Thyroid gland (tissue), 4 donors: ENCODE measurements around the gene RBBP8. TPM values are rescaled to one million over a fixed set of nuclear protein-coding genes. Genes with fewer than 3 reads are reported as not detected.
A peak's percentile ranks its signal among the peaks of the same experiment; 100 is the strongest.

Source experiments
- DNase-seq, 2 donors: peaks; one replicate each; pipeline ENCODE4 v3.0.0-alpha.2; 2019
- H3K27ac ChIP-seq, 3 donors: fragments of 200-600 bp; sonication (generic); 1 replicate in 2 of 3; 2 replicates in 1 of 3; pipeline ENCODE4 v1.5.1; 2016 to 2019; ENCODE audit warnings: mild to moderate bottlenecking in 1 of 3, moderate library complexity in 1 of 3
- H3K27me3 ChIP-seq: fragments of 200-600 bp; sonication (generic); one replicate; pipeline ENCODE4 v1.5.1; 2019
- H3K36me3 ChIP-seq, 2 donors: fragments of 200-600 bp; sonication (generic); one replicate each; pipeline ENCODE4 v1.5.1; 2016 to 2019
- H3K4me1 ChIP-seq, 2 donors: fragments of 200-600 bp; sonication (generic); one replicate each; pipeline ENCODE4 v1.5.1; 2017 to 2019
- H3K4me3 ChIP-seq, 3 donors: fragments of 200-600 bp; sonication (generic); replicated peaks in 1 of 3; 1 replicate in 2 of 3; 2 replicates in 1 of 3; pipeline ENCODE4 v1.5.1; 2016; ENCODE audit warnings: mild to moderate bottlenecking in 1 of 3
- H3K9me3 ChIP-seq: fragments of 200-600 bp; sonication (generic); one replicate; pipeline ENCODE4 v1.5.1; 2017
- CTCF ChIP-seq, 6 experiments: fragments of 200-600 bp in 3 of 6; fragments of 450-650 bp in 3 of 6; sonication (generic) in 3 of 6; IDR thresholded peaks; one replicate each; pipeline ENCODE4 v1.5.1; 2016 to 2019; ENCODE audit warnings: antibody characterized with exemption in 6 of 6, mild to moderate bottlenecking in 2 of 6, inconsistent platforms in 1 of 6, moderate library complexity in 1 of 6
- POLR2A ChIP-seq, 2 donors: fragments of 450-650 bp; IDR thresholded peaks; one replicate each; pipeline ENCODE4 v1.6.1; 2017; ENCODE audit warnings: antibody characterized with exemption in 2 of 2, mild to moderate bottlenecking in 2 of 2, moderate library complexity in 1 of 2
- WGBS, 2 donors: methylation state at CpG; one replicate each; pipeline ENCODE4 v1.1.5; 2017; 5-methylcytosine and 5-hydroxymethylcytosine counted together
- intact Hi-C: fragments of 100-400 bp; cut with DNase I; formaldehyde crosslinking; loops from one replicate; pipeline ENCODE4 v1.15.1; 2023
- total RNA-seq, 4 donors: library from RNA; depleted of rRNA; stranded (reverse); fragments of >200 nt; gene quantifications; one replicate each; pipeline ENCODE4 v1.2.3, GENCODE V29; 2016

RBBP8 gene
- total RNA-seq, 4 donors from 2014 or later, result 29.2 to 51.3 (median 42.5) TPM

GRCh38 chr18:22930089-22930713 is 2.9 kb upstream of the RBBP8 start:
- H3K4me1 ChIP-seq, result peaks cover 12% of the 10 kb centered on the region in 2 donors
- 89 to 92% methylated on average over 2 of the region's 2 CpGs for WGBS, 2 donors
- H3K36me3 ChIP-seq, result no peaks in the 10 kb centered on the region
- H3K27ac ChIP-seq, result no peak overlapping the region
- no peaks in the 10 kb centered on the region for H3K9me3 ChIP-seq
- H3K4me3 ChIP-seq, result no peak overlapping the region
- no peaks in the 10 kb centered on the region for H3K27me3 ChIP-seq
- peak; percentile 78 for DNase-seq
- TF ChIP-seq CTCF (IDR thresholded peaks at IDR 0.05), result peak in 5 of 6 experiments; percentile 43 to 73 (median 59)
- no peak for TF ChIP-seq POLR2A (IDR thresholded peaks at IDR 0.05)
- intact Hi-C loops, result loop anchor here (10.0 kb wide), 2 partner anchors 55 to 85 kb away; no protein-coding TSS in a partner anchor

- no peaks in the 10 kb centered on the region for H3K9me3 ChIP-seq
- no peaks in the 10 kb centered on the region for H3K27me3 ChIP-seq
- TF ChIP-seq POLR2A (IDR thresholded peaks at IDR 0.05) (no peak), CTCF (IDR thresholded peaks at IDR 0.05) (no peak)
- H3K27ac ChIP-seq, result peak overlapping the region; percentile 84 to 97 (median 88)
- no peak for DNase-seq
- peaks cover 12% of the 10 kb centered on the region in 2 donors for H3K4me1 ChIP-seq
- intact Hi-C loops, result loop anchor here (10.0 kb wide), 2 partner anchors 52 to 88 kb away; no protein-coding TSS in a partner anchor
- peaks cover 0 to under 1% of the 10 kb centered on the region in 2 donors for H3K36me3 ChIP-seq
- WGBS, 2 donors, result 1 to 3% methylated on average over 14 to 16 of the region's 17 CpGs
- peak overlapping the region; percentile 16 to 100 (median 69) for H3K4me3 ChIP-seq
Observed at GRCh38 chr18:22932885-22933205, 283 bp upstream of the RBBP8 start.

GRCh38 chr18:22933966-22934423 is 867 bp downstream of the RBBP8 start:
- intact Hi-C loops, result loop anchor here (10.0 kb wide), 2 partner anchors 51 to 89 kb away; no protein-coding TSS in a partner anchor
- peak overlapping the region; percentile 16 to 100 (median 69) for H3K4me3 ChIP-seq

GRCh38 chr18:22934789-22935188 is 1.7 kb downstream of the RBBP8 start:
- H3K27ac ChIP-seq, result no peak overlapping the region
- WGBS, 2 donors, result 100% methylated on average over 1 of the region's 1 CpG
- TF ChIP-seq POLR2A (IDR thresholded peaks at IDR 0.05) (no peak), CTCF (IDR thresholded peaks at IDR 0.05) (no peak)
- intact Hi-C loops, result loop anchor here (10.0 kb wide), 2 partner anchors 50 to 90 kb away; no protein-coding TSS in a partner anchor
- peaks cover 9% of the 10 kb centered on the region in 2 donors for H3K4me1 ChIP-seq
- H3K36me3 ChIP-seq, result peaks cover 0 to 3% of the 10 kb centered on the region in 2 donors
- H3K4me3 ChIP-seq, result no peak overlapping the region
- H3K27me3 ChIP-seq, result no peaks in the 10 kb centered on the region
- DNase-seq, result no peak
- no peaks in the 10 kb centered on the region for H3K9me3 ChIP-seq

More at GRCh38 chr18:22933966-22934423, 867 bp downstream of the RBBP8 start:
- H3K36me3 ChIP-seq, result peaks cover 0 to 3% of the 10 kb centered on the region in 2 donors
- peaks cover 12% of the 10 kb centered on the region in 2 donors for H3K4me1 ChIP-seq
- TF ChIP-seq POLR2A (IDR thresholded peaks at IDR 0.05) (no peak), CTCF (IDR thresholded peaks at IDR 0.05) (no peak)
- WGBS, 2 donors, result 11 to 12% methylated on average over 15 to 16 of the region's 16 CpGs
- DNase-seq, result no peak
- H3K27ac ChIP-seq, result peak overlapping the region; percentile 84 to 97 (median 88)
- H3K9me3 ChIP-seq, result no peaks in the 10 kb centered on the region
- H3K27me3 ChIP-seq, result no peaks in the 10 kb centered on the region

GRCh38 chr18:22935431-22935830 is 2.3 kb downstream of the RBBP8 start:
- TF ChIP-seq CTCF (IDR thresholded peaks at IDR 0.05) (no peak), POLR2A (IDR thresholded peaks at IDR 0.05) (no peak)
- Histone ChIP-seq H3K27ac (no peak overlapping the region), H3K9me3 (no peaks in the 10 kb centered on the region), H3K27me3 (no peaks in the 10 kb centered on the region), H3K4me1 (peaks cover 8 to 9% of the 10 kb centered on the region in 2 donors), H3K4me3 (no peak overlapping the region), H3K36me3 (peaks cover 0 to 3% of the 10 kb centered on the region in 2 donors)
- 48 to 52% methylated on average over 1 of the region's 1 CpG for WGBS, 2 donors
- intact Hi-C loops, result loop anchor here (10.0 kb wide), 2 partner anchors 49 to 91 kb away; no protein-coding TSS in a partner anchor
- no peak for DNase-seq
